ENCODE measurements around the gene LINGO1. TPM values are rescaled to one million over a fixed set of nuclear protein-coding genes. Genes with fewer than 3 reads are reported as not detected.

Gene LINGO1
- total RNA-seq, 1 donor: under 0.01 TPM

- DNase-seq (ENCODE audit: low read depth in 2 of 3, low spot score in 2 of 3): no peak
Observed at GRCh38 chr15:77658304-77658703, 25.6 kb upstream of the LINGO1 start.

GRCh38 chr15:77657634-77658238 is 25.0 kb upstream of the LINGO1 start:
- DNase-seq (ENCODE audit: low read depth in 2 of 3, low spot score in 2 of 3): no peak

- peak in 2 of 3 donors; percentile 44 to 70 for DNase-seq (ENCODE audit: low read depth in 2 of 3, low spot score in 2 of 3)
Observed at GRCh38 chr15:77656294-77656693, 23.6 kb upstream of the LINGO1 start.

GRCh38 chr15:77654975-77655374 is 22.3 kb upstream of the LINGO1 start:
- peak in 1 of 3 donors; percentile 35 for DNase-seq (ENCODE audit: low read depth in 2 of 3, low spot score in 2 of 3)

- DNase-seq (ENCODE audit: low read depth in 2 of 3, low spot score in 2 of 3): no peak
Observed at GRCh38 chr15:77653832-77654480, 21.2 kb upstream of the LINGO1 start.

- DNase-seq (ENCODE audit: low read depth in 2 of 3, low spot score in 2 of 3): peak in 2 of 3 donors; percentile 58 to 59
Observed at GRCh38 chr15:77650265-77650664, 17.6 kb upstream of the LINGO1 start.

GRCh38 chr15:77649610-77650009 is 16.9 kb upstream of the LINGO1 start:
- DNase-seq (ENCODE audit: low read depth in 2 of 3, low spot score in 2 of 3): no peak

GRCh38 chr15:77649017-77649416 is 16.3 kb upstream of the LINGO1 start:
- DNase-seq (ENCODE audit: low read depth in 2 of 3, low spot score in 2 of 3): no peak

- no peak for DNase-seq (ENCODE audit: low read depth in 2 of 3, low spot score in 2 of 3)
Observed at GRCh38 chr15:77647961-77648360, 15.2 kb upstream of the LINGO1 start.

- DNase-seq (ENCODE audit: low read depth in 2 of 3, low spot score in 2 of 3): no peak
Observed at GRCh38 chr15:77646104-77646694, 13.5 kb upstream of the LINGO1 start.

GRCh38 chr15:77645602-77646001 is 12.9 kb upstream of the LINGO1 start:
- DNase-seq (ENCODE audit: low read depth in 2 of 3, low spot score in 2 of 3): no peak

- DNase-seq (ENCODE audit: low read depth in 2 of 3, low spot score in 2 of 3): no peak
Observed at GRCh38 chr15:77644543-77645247, 12.0 kb upstream of the LINGO1 start.

- no peak for DNase-seq (ENCODE audit: low read depth in 2 of 3, low spot score in 2 of 3)
Observed at GRCh38 chr15:77643764-77644163, 11.1 kb upstream of the LINGO1 start.

- DNase-seq (ENCODE audit: low read depth in 2 of 3, low spot score in 2 of 3): no peak
Observed at GRCh38 chr15:77642793-77643430, 10.2 kb upstream of the LINGO1 start.

GRCh38 chr15:77641999-77642398 is 9.3 kb upstream of the LINGO1 start:
- no peak for DNase-seq (ENCODE audit: low read depth in 2 of 3, low spot score in 2 of 3)

GRCh38 chr15:77640615-77641014 is 7.9 kb upstream of the LINGO1 start:
- no peak for DNase-seq (ENCODE audit: low read depth in 2 of 3, low spot score in 2 of 3)

- no peak for DNase-seq (ENCODE audit: low read depth in 2 of 3, low spot score in 2 of 3)
Observed at GRCh38 chr15:77639431-77639830, 6.7 kb upstream of the LINGO1 start.

- DNase-seq (ENCODE audit: low read depth in 2 of 3, low spot score in 2 of 3): no peak
Observed at GRCh38 chr15:77637851-77638692, 5.4 kb upstream of the LINGO1 start.

- no peak for DNase-seq (ENCODE audit: low read depth in 2 of 3, low spot score in 2 of 3)
Observed at GRCh38 chr15:77636209-77636608, 3.5 kb upstream of the LINGO1 start.

- peak in 2 of 3 donors; percentile 70 to 77 for DNase-seq (ENCODE audit: low read depth in 2 of 3, low spot score in 2 of 3)
Observed at GRCh38 chr15:77634266-77634962, 1.7 kb upstream of the LINGO1 start.

Data from hematopoietic multipotent progenitor cell (in vitro differentiated cells).